Left kidney (tissue), 8 donors: Measurements from ENCODE around the gene SRGAP2C. TPM values are rescaled to one million over a fixed set of nuclear protein-coding genes. Genes with fewer than 3 reads are reported as not detected.
"Not testable (repeated sequence)": the region's sequence is repeated elsewhere in the genome, so short reads cannot be mapped to it uniquely, and the experiment has no call there.

Experiments used
- DNase-seq: peaks from one replicate; pipeline ENCODE4 v3.0.0-alpha.2; 2013
- long read RNA-seq, 8 donors: transcript quantifications; one replicate each; lab custom pipeline, GENCODE V29; 2026
- polyA plus RNA-seq: library from polyadenylated mRNA; unstranded; fragments of 120-200 nt; gene quantifications from one replicate; pipeline ENCODE4 v1.2.1, GENCODE V29; 2013; ENCODE audit not compliant: insufficient read length

Gene SRGAP2C
- 21.5 TPM for polyA plus RNA-seq
- long read RNA-seq, donor 1, full-length matches to known transcripts, result 3 of 3 reads
- long read RNA-seq, donor 1, partial matches to known transcripts, result 0 of 3 reads
- long read RNA-seq, donor 1, other reads (novel, unspliced or antisense), result 0 of 3 reads
- long read RNA-seq, donor 2, full-length matches to known transcripts, result 2 of 2 reads
- long read RNA-seq, donor 2, partial matches to known transcripts, result 0 of 2 reads
- long read RNA-seq, donor 2, other reads (novel, unspliced or antisense), result 0 of 2 reads
- long read RNA-seq, donor 3, full-length matches to known transcripts, result 1 of 1 reads
- long read RNA-seq, donor 3, partial matches to known transcripts, result 0 of 1 reads
- long read RNA-seq, donor 3, other reads (novel, unspliced or antisense), result 0 of 1 reads
- long read RNA-seq, donor 4, result 0 reads
- long read RNA-seq, donor 5, full-length matches to known transcripts, result 4 of 4 reads
- long read RNA-seq, donor 5, partial matches to known transcripts, result 0 of 4 reads
- long read RNA-seq, donor 5, other reads (novel, unspliced or antisense), result 0 of 4 reads
- long read RNA-seq, donor 6, full-length matches to known transcripts, result 3 of 3 reads
- long read RNA-seq, donor 6, partial matches to known transcripts, result 0 of 3 reads
- long read RNA-seq, donor 6, other reads (novel, unspliced or antisense), result 0 of 3 reads
- long read RNA-seq, donor 7, full-length matches to known transcripts, result 5 of 5 reads
- long read RNA-seq, donor 7, partial matches to known transcripts, result 0 of 5 reads
- long read RNA-seq, donor 7, other reads (novel, unspliced or antisense), result 0 of 5 reads
- long read RNA-seq, donor 8, full-length matches to known transcripts, result 1 of 1 reads
- long read RNA-seq, donor 8, partial matches to known transcripts, result 0 of 1 reads
- long read RNA-seq, donor 8, other reads (novel, unspliced or antisense), result 0 of 1 reads

- DNase-seq, result peak; percentile 92
These were observed at the start of gene SRGAP2C, which contains the start of gene FAM72B for GRCh38 chr1:121184290-121185127. Gene SRGAP2C (plus strand): TSS chr1:121184975. CDS start chr1:121187447, 2,472 bp downstream. Gene FAM72B (minus strand): TSS chr1:121184340. CDS start chr1:121183489, 851 bp downstream.

- DNase-seq, result not testable (repeated sequence)
These were observed 44.4 kb upstream of the SRGAP2C start for GRCh38 chr1:121140393-121140792.

- DNase-seq, result not testable (repeated sequence)
These were observed 36.1 kb upstream of the SRGAP2C start for GRCh38 chr1:121148489-121149190.

- DNase-seq, result not testable (repeated sequence)
These were observed 33.5 kb upstream of the SRGAP2C start for GRCh38 chr1:121151294-121151693.

GRCh38 chr1:121152788-121153187 lies 32.0 kb upstream of the SRGAP2C start:
- not testable (repeated sequence) for DNase-seq

- not testable (repeated sequence) for DNase-seq
These were observed 30.0 kb upstream of the SRGAP2C start for GRCh38 chr1:121154811-121155210.

- not testable (repeated sequence) for DNase-seq
These were observed 29.0 kb upstream of the SRGAP2C start for GRCh38 chr1:121155671-121156358.

GRCh38 chr1:121156958-121157603 lies 27.7 kb upstream of the SRGAP2C start:
- not testable (repeated sequence) for DNase-seq

GRCh38 chr1:121157609-121158008 lies 27.2 kb upstream of the SRGAP2C start:
- not testable (repeated sequence) for DNase-seq

- DNase-seq, result not testable (repeated sequence)
These were observed 24.7 kb upstream of the SRGAP2C start for GRCh38 chr1:121160118-121160517.

- not testable (repeated sequence) for DNase-seq
These were observed 23.4 kb upstream of the SRGAP2C start for GRCh38 chr1:121161199-121161901.

- not testable (repeated sequence) for DNase-seq
These were observed 20.7 kb upstream of the SRGAP2C start for GRCh38 chr1:121163850-121164757.

GRCh38 chr1:121165296-121165695 lies 19.5 kb upstream of the SRGAP2C start:
- DNase-seq, result not testable (repeated sequence)

- DNase-seq, result not testable (repeated sequence)
These were observed 17.5 kb upstream of the SRGAP2C start for GRCh38 chr1:121167225-121167738.

- not testable (repeated sequence) for DNase-seq
These were observed 16.6 kb upstream of the SRGAP2C start for GRCh38 chr1:121168152-121168668.

- not testable (repeated sequence) for DNase-seq
These were observed 8.1 kb upstream of the SRGAP2C start for GRCh38 chr1:121176649-121177048.

GRCh38 chr1:121178197-121178596 lies 6.6 kb upstream of the SRGAP2C start:
- not testable (repeated sequence) for DNase-seq
